Neural progenitor cell (in vitro differentiated cells): ENCODE data around the gene VAT1L. TPM values are rescaled to one million over a fixed set of nuclear protein-coding genes. Genes with fewer than 3 reads are reported as not detected.

Experiments used
- DNase-seq: peaks from one replicate; pipeline ENCODE4 v3.0.0-alpha.2; 2016; ENCODE audit warnings: low spot score
- H2AFZ ChIP-seq: fragments of 200-600 bp; sonication (generic); replicated peaks from 2 replicates; pipeline ENCODE4 v1.6.1; 2016; ENCODE audit warnings: antibody characterized with exemption
- H3F3A ChIP-seq: fragments of 200-600 bp; sonication (generic); 2 replicates; pipeline ENCODE4 v1.6.1; 2016; ENCODE audit warnings: antibody characterized with exemption, low read depth
- H3K27ac ChIP-seq: fragments of 200-600 bp; sonication (generic); 2 replicates; pipeline ENCODE4 v1.5.1; 2016; ENCODE audit warnings: mild to moderate bottlenecking
- H3K27me3 ChIP-seq: fragments of 200-600 bp; sonication (generic); 2 replicates; pipeline ENCODE4 v1.6.1; 2016; ENCODE audit warnings: mild to moderate bottlenecking, moderate library complexity
- H3K36me3 ChIP-seq: fragments of 200-600 bp; sonication (generic); 2 replicates; pipeline ENCODE4 v1.5.1; 2016
- H3K4me1 ChIP-seq: fragments of 200-600 bp; sonication (generic); 2 replicates; pipeline ENCODE4 v1.6.1; 2016; ENCODE audit warnings: mixed run types
- H3K4me2 ChIP-seq: fragments of 200-600 bp; sonication (generic); 2 replicates; pipeline ENCODE4 v1.6.1; 2016
- H3K4me3 ChIP-seq: fragments of 200-600 bp; sonication (generic); 2 replicates; pipeline ENCODE4 v1.5.1; 2016
- H3K79me2 ChIP-seq: fragments of 200-600 bp; sonication (generic); 2 replicates; pipeline ENCODE4 v1.6.1; 2016; ENCODE audit warnings: low read depth
- H3K9ac ChIP-seq: fragments of 200-600 bp; sonication (generic); 2 replicates; pipeline ENCODE4 v1.6.1; 2016
- H3K9me3 ChIP-seq: fragments of 200-600 bp; sonication (generic); 2 replicates; pipeline ENCODE4 v1.5.1; 2016; ENCODE audit warnings: low read depth
- H4K20me1 ChIP-seq: fragments of 200-600 bp; sonication (generic); 2 replicates; pipeline ENCODE4 v1.6.1; 2016; ENCODE audit warnings: low read depth
- H3K27ac Mint-ChIP-seq: 3 replicates; pipeline ENCODE4 v1.8.0; 2021; ENCODE audit warnings: mixed read lengths
- H3K27me3 Mint-ChIP-seq: 2 replicates; pipeline ENCODE4 v1.8.0; 2022; ENCODE audit warnings: low read depth, mild to moderate bottlenecking, inconsistent platforms, moderate library complexity, mixed read lengths; ENCODE audit not compliant: insufficient read depth
- H3K36me3 Mint-ChIP-seq: 3 replicates; pipeline ENCODE4 v1.8.0; 2021; ENCODE audit warnings: mixed read lengths
- H3K4me1 Mint-ChIP-seq: 3 replicates; pipeline ENCODE4 v1.8.0; 2021; ENCODE audit warnings: mixed read lengths
- H3K4me3 Mint-ChIP-seq: 3 replicates; pipeline ENCODE4 v1.8.0; 2021; ENCODE audit warnings: mild to moderate bottlenecking, moderate library complexity, mixed read lengths
- H3K9me3 Mint-ChIP-seq: 3 replicates; pipeline ENCODE4 v1.8.0; 2020; ENCODE audit warnings: mixed read lengths
- EZH2 ChIP-seq: fragments of 200-600 bp; sonication (generic); IDR thresholded peaks from 2 replicates; pipeline ENCODE4 v1.6.1; 2017; ENCODE audit warnings: antibody characterized with exemption, mild to moderate bottlenecking, moderate library complexity
- EZH2phosphoT487 ChIP-seq: fragments of 200-600 bp; sonication (generic); IDR thresholded peaks from 2 replicates; pipeline ENCODE4 v1.6.1; 2017; ENCODE audit warnings: antibody characterized with exemption
- total RNA-seq: library from RNA; depleted of rRNA; stranded (reverse); fragments of >200 nt; gene quantifications from 2 replicates; pipeline ENCODE4 v1.2.3, GENCODE V29; 2015; ENCODE audit warnings: low replicate concordance
- TF ChIP-seq, protein P1 (sequence below): fragments of 200-600 bp; sonication (generic); IDR thresholded peaks from 2 replicates; pipeline ENCODE4 v1.5.1; 2017; ENCODE audit warnings: antibody characterized with exemption, mild to moderate bottlenecking

The VAT1L gene
- total RNA-seq, 1 donor from 2014 or later: 43.2 TPM

DNA sequence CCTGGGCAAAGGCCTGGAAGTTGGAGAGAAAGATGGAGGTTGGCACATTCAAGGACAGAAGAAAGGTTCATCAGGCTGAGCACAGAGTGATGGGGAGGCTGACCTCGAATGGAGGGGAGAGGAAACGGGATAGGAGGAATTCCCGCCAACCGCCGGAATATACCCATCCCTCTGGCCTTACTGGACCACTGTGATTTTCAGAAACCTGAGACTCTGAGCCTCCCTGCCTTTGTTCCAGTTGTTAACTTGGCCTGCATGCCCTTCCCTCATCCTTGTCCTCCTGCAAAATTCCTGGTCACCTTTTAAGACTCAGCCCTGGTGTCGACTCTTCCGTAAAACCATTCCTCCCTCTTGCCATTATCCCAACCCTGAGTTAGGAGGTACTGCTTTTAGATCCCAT is 107.6 kb downstream of the VAT1L start:
- DNase-seq: no peak
- no peak overlapping the region for H3K4me3 Mint-ChIP-seq
- Histone ChIP-seq H3K27me3 (no peaks in the 10 kb centered on the region), H3K27ac (no peak overlapping the region), H3F3A (no peaks in the 10 kb centered on the region), H2AFZ (no peak overlapping the region), H3K36me3 (no peaks in the 10 kb centered on the region), H3K4me1 (peaks cover 9% of the 10 kb centered on the region), H4K20me1 (no peaks in the 10 kb centered on the region), H3K9me3 (no peaks in the 10 kb centered on the region), H3K4me3 (no peak overlapping the region), H3K4me2 (no peak overlapping the region), H3K9ac (no peak overlapping the region), H3K79me2 (no peaks in the 10 kb centered on the region)
- H3K36me3 Mint-ChIP-seq: peaks cover 17% of the 10 kb centered on the region
- no peak for TF ChIP-seq EZH2
- no peak for TF ChIP-seq EZH2phosphoT487
- TF ChIP-seq, protein P1, sequence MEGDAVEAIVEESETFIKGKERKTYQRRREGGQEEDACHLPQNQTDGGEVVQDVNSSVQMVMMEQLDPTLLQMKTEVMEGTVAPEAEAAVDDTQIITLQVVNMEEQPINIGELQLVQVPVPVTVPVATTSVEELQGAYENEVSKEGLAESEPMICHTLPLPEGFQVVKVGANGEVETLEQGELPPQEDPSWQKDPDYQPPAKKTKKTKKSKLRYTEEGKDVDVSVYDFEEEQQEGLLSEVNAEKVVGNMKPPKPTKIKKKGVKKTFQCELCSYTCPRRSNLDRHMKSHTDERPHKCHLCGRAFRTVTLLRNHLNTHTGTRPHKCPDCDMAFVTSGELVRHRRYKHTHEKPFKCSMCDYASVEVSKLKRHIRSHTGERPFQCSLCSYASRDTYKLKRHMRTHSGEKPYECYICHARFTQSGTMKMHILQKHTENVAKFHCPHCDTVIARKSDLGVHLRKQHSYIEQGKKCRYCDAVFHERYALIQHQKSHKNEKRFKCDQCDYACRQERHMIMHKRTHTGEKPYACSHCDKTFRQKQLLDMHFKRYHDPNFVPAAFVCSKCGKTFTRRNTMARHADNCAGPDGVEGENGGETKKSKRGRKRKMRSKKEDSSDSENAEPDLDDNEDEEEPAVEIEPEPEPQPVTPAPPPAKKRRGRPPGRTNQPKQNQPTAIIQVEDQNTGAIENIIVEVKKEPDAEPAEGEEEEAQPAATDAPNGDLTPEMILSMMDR: no peak
- H3K27me3 Mint-ChIP-seq: peaks cover 6% of the 10 kb centered on the region
- peak overlapping the region; percentile 35 for H3K27ac Mint-ChIP-seq
- H3K4me1 Mint-ChIP-seq: peaks cover 19% of the 10 kb centered on the region
- H3K9me3 Mint-ChIP-seq: no peaks in the 10 kb centered on the region

DNA sequence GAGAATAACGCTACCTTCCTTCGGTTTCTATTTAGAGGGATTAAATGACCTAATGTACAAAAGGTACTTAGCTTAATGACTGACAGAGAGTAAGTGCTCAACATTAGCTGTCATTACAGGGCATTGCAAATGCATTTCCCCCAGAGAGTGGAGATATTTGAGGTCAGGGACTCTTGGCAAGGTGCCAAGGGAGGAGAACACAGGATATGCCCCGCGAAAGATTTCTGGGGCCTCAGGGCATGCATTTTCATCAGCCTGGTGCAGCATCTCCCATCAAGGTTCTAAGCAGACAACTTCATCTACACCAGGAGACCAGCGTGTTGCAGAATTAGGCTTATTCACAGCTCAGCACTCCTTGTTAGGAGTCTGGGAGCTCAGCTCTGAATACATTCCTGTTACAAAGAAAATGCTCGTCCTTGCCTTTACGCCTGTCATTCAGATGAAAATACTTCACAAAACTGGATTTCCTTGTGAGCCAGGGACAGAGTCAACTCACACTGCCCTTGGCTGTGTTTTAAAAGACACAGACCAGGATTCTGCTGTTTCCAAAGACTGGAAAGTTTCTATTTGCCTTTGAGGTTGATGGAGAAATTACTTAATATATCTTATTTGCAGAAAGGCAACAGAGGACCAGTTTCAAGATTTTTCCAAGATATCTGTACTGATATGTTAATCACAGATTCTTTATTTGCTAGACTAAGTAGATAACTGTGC is 108.2 kb downstream of the VAT1L start:
- H3K4me3 Mint-ChIP-seq: peak overlapping the region; percentile 30

DNA sequence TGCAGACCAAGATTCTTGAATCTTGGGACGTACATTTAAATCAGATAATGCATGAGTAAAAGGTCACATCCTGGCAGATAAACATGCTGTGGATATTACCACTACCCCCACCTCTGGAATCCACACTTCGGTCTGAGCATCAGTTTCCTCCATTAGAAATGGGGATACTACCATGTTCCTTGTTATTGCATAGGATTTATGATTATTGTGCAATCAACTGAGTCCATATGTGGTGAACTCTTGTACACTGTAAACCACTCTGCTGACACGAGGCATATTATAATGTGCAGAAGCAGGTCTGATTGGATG is 108.7 kb downstream of the VAT1L start:
- H3K36me3 ChIP-seq: no peaks in the 10 kb centered on the region
- H3K4me3 ChIP-seq: no peak overlapping the region
- peaks cover 9% of the 10 kb centered on the region for H3K4me1 ChIP-seq
- H3K79me2 ChIP-seq: no peaks in the 10 kb centered on the region
- no peak for DNase-seq
- no peak overlapping the region for H3K4me2 ChIP-seq
- no peak for TF ChIP-seq EZH2
- no peak for TF ChIP-seq EZH2phosphoT487
- TF ChIP-seq, protein P1: no peak
- Mint-ChIP-seq H3K27ac (no peak overlapping the region), H3K4me3 (no peak overlapping the region), H3K9me3 (no peaks in the 10 kb centered on the region), H3K4me1 (peaks cover 19% of the 10 kb centered on the region), H3K27me3 (peaks cover 6% of the 10 kb centered on the region), H3K36me3 (peaks cover 18% of the 10 kb centered on the region)
- H3K9me3 ChIP-seq: no peaks in the 10 kb centered on the region
- no peak overlapping the region for H3K27ac ChIP-seq
- no peak overlapping the region for H3K9ac ChIP-seq
- H3F3A ChIP-seq: no peaks in the 10 kb centered on the region
- H4K20me1 ChIP-seq: no peaks in the 10 kb centered on the region
- no peak overlapping the region for H2AFZ ChIP-seq
- no peaks in the 10 kb centered on the region for H3K27me3 ChIP-seq

More for the DNA sequence above, 108.2 kb downstream of the VAT1L start:
- Histone ChIP-seq H3K4me3 (no peak overlapping the region), H4K20me1 (no peaks in the 10 kb centered on the region), H3K36me3 (no peaks in the 10 kb centered on the region), H3K9ac (no peak overlapping the region), H3K79me2 (no peaks in the 10 kb centered on the region), H3F3A (no peaks in the 10 kb centered on the region), H3K9me3 (no peaks in the 10 kb centered on the region), H2AFZ (no peak overlapping the region), H3K4me2 (no peak overlapping the region), H3K27ac (no peak overlapping the region), H3K4me1 (peaks cover 9% of the 10 kb centered on the region), H3K27me3 (no peaks in the 10 kb centered on the region)
- H3K36me3 Mint-ChIP-seq: peaks cover 17% of the 10 kb centered on the region
- no peaks in the 10 kb centered on the region for H3K9me3 Mint-ChIP-seq
- peaks cover 19% of the 10 kb centered on the region for H3K4me1 Mint-ChIP-seq
- peaks cover 6% of the 10 kb centered on the region for H3K27me3 Mint-ChIP-seq
- peak overlapping the region; percentile 35 for H3K27ac Mint-ChIP-seq
- peak; percentile 13 for DNase-seq
- TF ChIP-seq EZH2phosphoT487 (no peak), EZH2 (no peak)
- TF ChIP-seq, protein P1: no peak
